C4-2B (cell line): ENCODE measurements around the gene CACNA1S.

Source experiments
- H3K27ac ChIP-seq: fragments of 450-650 bp; 2 replicates; pipeline ENCODE4 v1.5.1; 2017
- CTCF ChIP-seq: fragments of 450-650 bp; conservative IDR thresholded peaks from 2 replicates; pipeline ENCODE4 v1.5.1; 2017; ENCODE audit warnings: mild to moderate bottlenecking
- ZFX ChIP-seq: fragments of 450-650 bp; IDR thresholded peaks from 2 replicates; pipeline ENCODE4 v1.6.1; 2017

Gene CACNA1S

GRCh38 chr1:201109651-201110050 lies 2.6 kb downstream of the CACNA1S start:
- H3K27ac ChIP-seq: no peak overlapping the region
- TF ChIP-seq ZFX (no peak), CTCF (no peak)

GRCh38 chr1:201108614-201109013 lies 3.6 kb downstream of the CACNA1S start:
- TF ChIP-seq ZFX: no peak
- no peak for TF ChIP-seq CTCF

GRCh38 chr1:201105688-201106087 lies 6.5 kb downstream of the CACNA1S start:
- no peak overlapping the region for H3K27ac ChIP-seq

More at GRCh38 chr1:201108614-201109013, 3.6 kb downstream of the CACNA1S start:
- H3K27ac ChIP-seq: no peak overlapping the region

GRCh38 chr1:201104141-201104540 lies 8.1 kb downstream of the CACNA1S start:
- H3K27ac ChIP-seq: no peak overlapping the region
- no peak for TF ChIP-seq CTCF
- no peak for TF ChIP-seq ZFX

More at GRCh38 chr1:201105688-201106087, 6.5 kb downstream of the CACNA1S start:
- TF ChIP-seq ZFX (no peak), CTCF (no peak)

GRCh38 chr1:201103666-201104065 lies 8.6 kb downstream of the CACNA1S start:
- TF ChIP-seq ZFX (no peak), CTCF (no peak)
- no peak overlapping the region for H3K27ac ChIP-seq

- H3K27ac ChIP-seq: no peak overlapping the region
- TF ChIP-seq CTCF (no peak), ZFX (no peak; the same call in 1 of the 2 replicates)
These were observed 11.9 kb downstream of the CACNA1S start for GRCh38 chr1:201100169-201100930.

- TF ChIP-seq CTCF: no peak
- no peak for TF ChIP-seq ZFX
- no peak overlapping the region for H3K27ac ChIP-seq
These were observed 13.1 kb downstream of the CACNA1S start for GRCh38 chr1:201098992-201099677.
